ENCODE measurements around the gene MMAB. TPM values are rescaled to one million over a fixed set of nuclear protein-coding genes. Genes with fewer than 3 reads are reported as not detected.

The MMAB gene
- 25.3 and 26.6 TPM in 2 replicates for total RNA-seq (2014; rRNA removed)
- 43.4 TPM for polyA plus RNA-seq (2012)

- DNase-seq (ENCODE audit: low read depth) = peak; percentile 97
These were observed at the start of gene MMAB, which contains the start of gene MVK for GRCh38 chr12:109573029-109573913. TSS of gene MMAB (minus strand) at chr12:109573504. CDS start at chr12:109573480, 24 bp downstream. TSS of gene MVK (plus strand) at chr12:109573794. CDS start at chr12:109574823, 1,029 bp downstream.

GRCh38 chr12:109621901-109622364 lies 48.6 kb upstream of the MMAB start:
- no peak for DNase-seq (ENCODE audit: low read depth)

GRCh38 chr12:109621211-109621694 lies 47.9 kb upstream of the MMAB start:
- no peak for DNase-seq (ENCODE audit: low read depth)

- DNase-seq (ENCODE audit: low read depth) = no peak
These were observed 45.8 kb upstream of the MMAB start for GRCh38 chr12:109619002-109619604.

- no peak for DNase-seq (ENCODE audit: low read depth)
These were observed 44.8 kb upstream of the MMAB start for GRCh38 chr12:109618082-109618481.

GRCh38 chr12:109617491-109617890 lies 44.2 kb upstream of the MMAB start:
- DNase-seq (ENCODE audit: low read depth) = no peak

- DNase-seq (ENCODE audit: low read depth) = no peak
These were observed 42.4 kb upstream of the MMAB start for GRCh38 chr12:109615556-109616229.

- DNase-seq (ENCODE audit: low read depth) = no peak
These were observed 40.5 kb upstream of the MMAB start for GRCh38 chr12:109613649-109614455.

GRCh38 chr12:109612975-109613502 lies 39.7 kb upstream of the MMAB start:
- no peak for DNase-seq (ENCODE audit: low read depth)

- no peak for DNase-seq (ENCODE audit: low read depth)
These were observed 38.7 kb upstream of the MMAB start for GRCh38 chr12:109612003-109612402.

GRCh38 chr12:109611223-109611622 lies 37.9 kb upstream of the MMAB start:
- no peak for DNase-seq (ENCODE audit: low read depth)

GRCh38 chr12:109610523-109610922 lies 37.2 kb upstream of the MMAB start:
- DNase-seq (ENCODE audit: low read depth) = no peak

- no peak for DNase-seq (ENCODE audit: low read depth)
These were observed 36.0 kb upstream of the MMAB start for GRCh38 chr12:109609342-109609741.

- no peak for DNase-seq (ENCODE audit: low read depth)
These were observed 35.5 kb upstream of the MMAB start for GRCh38 chr12:109608793-109609192.

- DNase-seq (ENCODE audit: low read depth) = no peak
These were observed 35.0 kb upstream of the MMAB start for GRCh38 chr12:109608270-109608669.

- no peak for DNase-seq (ENCODE audit: low read depth)
These were observed 34.3 kb upstream of the MMAB start for GRCh38 chr12:109607618-109608017.

- DNase-seq (ENCODE audit: low read depth) = no peak
These were observed 33.2 kb upstream of the MMAB start for GRCh38 chr12:109606320-109607028.

GRCh38 chr12:109605599-109606228 lies 32.4 kb upstream of the MMAB start:
- no peak for DNase-seq (ENCODE audit: low read depth)

GRCh38 chr12:109605016-109605415 lies 31.7 kb upstream of the MMAB start:
- no peak for DNase-seq (ENCODE audit: low read depth)

GRCh38 chr12:109604132-109604585 lies 30.9 kb upstream of the MMAB start:
- DNase-seq (ENCODE audit: low read depth) = no peak
